ENCODE data around the gene ZSWIM7.

ZSWIM7 gene

DNA sequence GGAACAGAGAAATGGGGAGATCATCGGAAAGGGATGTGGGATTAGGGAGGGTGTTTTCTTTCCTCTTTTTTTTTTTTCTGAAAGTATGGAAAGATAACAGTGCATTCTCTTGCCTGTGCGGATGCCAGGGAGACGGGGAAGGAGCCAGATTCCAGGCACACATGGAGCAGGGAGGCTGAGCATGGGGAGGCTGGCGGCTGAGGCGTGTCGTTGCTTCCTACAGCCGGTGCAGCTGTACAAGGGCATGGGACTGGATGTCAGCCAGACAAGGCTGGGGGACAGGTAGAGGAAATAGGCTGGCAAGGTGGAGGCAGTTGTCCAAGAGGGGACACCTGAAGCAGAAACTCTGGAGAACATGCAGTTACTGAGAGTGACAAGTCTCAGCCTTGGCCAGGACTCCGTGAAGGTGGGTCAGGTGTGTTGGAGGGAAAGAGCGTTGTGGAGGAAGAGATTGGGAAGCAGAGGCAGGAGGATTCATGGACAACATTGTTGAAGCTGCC is 71.2 kb downstream of the ZSWIM7 start:
- DNase-seq = no peak
